NCI-H128 (cell line): ENCODE measurements around the gene SDHB.

ENCODE experiments used
- DNase-seq: peaks from one replicate; lab custom pipeline; 2025; ENCODE audit not compliant: unreplicated experiment; lab: John Stamatoyannopoulos, UW

The SDHB gene

GRCh38 chr1:16989676-16990391 is 64.0 kb downstream of the SDHB start:
- no peak for DNase-seq

DNA sequence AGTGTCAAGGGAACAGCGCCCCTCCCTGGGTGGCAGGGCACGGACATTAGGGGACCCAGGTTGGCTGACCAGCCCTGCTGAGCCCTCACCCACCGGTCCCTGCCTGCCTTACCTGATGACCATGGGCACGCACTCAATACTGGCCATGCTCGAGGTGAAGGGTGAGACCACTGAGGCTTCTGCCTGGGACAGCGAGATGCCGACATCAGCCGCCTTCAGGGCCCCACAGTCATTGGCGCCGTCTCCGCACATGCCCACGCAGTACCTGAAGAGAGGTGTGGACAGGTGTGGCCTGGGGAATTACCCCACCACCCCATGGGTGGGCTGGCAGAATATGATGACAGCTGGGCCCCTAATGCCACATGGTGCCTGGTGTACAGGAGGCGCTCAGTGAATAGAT is 65.6 kb downstream of the SDHB start:
- no peak for DNase-seq

- DNase-seq = no peak
Observed at GRCh38 chr1:16986962-16987361, 66.9 kb downstream of the SDHB start.

DNA sequence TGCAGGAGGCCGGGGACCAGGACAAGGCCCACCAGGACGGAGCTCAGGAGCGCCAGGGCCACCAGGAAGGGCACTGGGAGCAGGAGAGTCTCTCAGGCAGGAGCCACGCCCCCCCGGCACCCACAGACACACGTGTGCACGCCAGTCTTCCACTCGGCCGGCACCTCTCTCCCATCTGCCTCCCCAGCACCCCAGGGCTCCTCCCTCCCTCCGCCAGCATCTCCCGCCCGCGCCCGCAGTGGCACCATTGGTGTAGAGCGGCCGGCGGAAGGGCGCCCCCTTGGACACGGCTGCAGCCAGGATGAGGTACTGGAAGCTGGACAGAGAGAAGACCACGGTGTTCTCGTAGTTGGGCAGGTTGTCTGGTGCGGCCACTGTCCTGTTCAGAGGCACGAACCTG is 67.3 kb downstream of the SDHB start:
- no peak for DNase-seq

- no peak for DNase-seq
Observed at GRCh38 chr1:16986113-16986512, 67.7 kb downstream of the SDHB start.

DNA sequence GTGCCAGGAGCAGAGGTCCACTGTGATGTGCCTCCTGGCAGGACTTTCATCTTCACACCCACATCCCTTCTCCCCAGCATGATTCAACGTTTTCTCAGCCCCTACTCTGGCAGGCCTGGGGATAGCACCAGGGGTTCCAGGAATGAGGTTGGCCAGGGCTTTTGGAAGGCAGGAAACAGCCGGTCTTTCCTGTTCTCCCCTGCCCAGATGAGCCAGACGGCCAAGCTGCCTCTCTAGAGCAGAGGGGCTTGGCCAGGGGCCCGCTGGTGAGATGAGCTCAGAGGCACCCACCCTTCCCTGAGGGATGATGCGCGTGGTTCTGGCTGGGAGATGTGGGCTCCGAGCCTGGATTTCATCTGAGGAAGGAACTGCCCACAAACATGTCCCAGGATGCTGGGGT is 69.1 kb downstream of the SDHB start:
- DNase-seq = no peak

GRCh38 chr1:16983649-16984048 is 70.2 kb downstream of the SDHB start:
- DNase-seq = no peak

GRCh38 chr1:16982902-16983301 is 70.9 kb downstream of the SDHB start:
- DNase-seq = no peak

GRCh38 chr1:16981269-16981849 is 72.5 kb downstream of the SDHB start:
- DNase-seq = no peak

DNA sequence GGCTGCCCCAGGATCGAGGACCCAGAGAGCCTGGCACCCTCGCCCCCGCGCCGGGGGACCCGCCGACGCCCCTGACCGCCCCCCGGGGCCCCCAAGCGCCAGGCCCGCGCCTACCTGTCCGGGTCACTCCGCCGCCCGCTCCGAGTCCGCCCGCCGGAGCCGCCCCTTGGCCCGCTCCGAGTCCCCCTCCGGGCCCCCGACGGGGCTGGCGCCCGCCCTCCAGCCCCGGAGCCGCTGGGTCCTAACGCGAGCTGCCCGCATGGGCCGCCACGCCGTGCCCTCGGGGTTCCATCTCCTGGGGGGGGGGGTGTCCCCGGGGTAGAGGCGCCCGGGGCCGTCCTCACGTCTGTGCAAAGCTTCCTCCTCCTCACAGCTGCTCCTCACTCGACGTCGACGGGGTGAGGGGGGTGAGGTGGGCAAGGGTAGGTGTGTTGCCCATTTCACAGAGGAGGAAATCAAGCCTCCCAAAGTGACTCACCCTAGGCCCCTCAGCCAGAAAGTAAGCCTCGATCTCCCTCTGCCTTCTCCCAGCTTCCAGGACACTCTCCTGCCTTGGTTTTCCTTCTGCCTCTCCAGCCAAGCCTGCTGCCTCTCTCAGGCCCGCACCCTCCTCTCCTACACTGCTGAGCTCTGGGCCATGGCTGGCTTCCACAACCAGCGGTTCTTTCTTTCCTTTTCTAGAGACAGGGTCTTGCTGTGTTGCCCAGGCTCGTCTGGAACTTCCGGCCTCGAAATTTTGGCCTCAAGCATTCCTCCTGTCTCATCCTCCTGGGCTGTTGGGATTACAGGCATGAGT is 73.2 kb downstream of the SDHB start, which contains the start of gene MFAP2:
Gene MFAP2 (minus strand): TSS at position 148 of the 796 bp plus-strand sequence. CDS start 2,347 bp downstream, outside the sequence.
- no peak for DNase-seq

DNA sequence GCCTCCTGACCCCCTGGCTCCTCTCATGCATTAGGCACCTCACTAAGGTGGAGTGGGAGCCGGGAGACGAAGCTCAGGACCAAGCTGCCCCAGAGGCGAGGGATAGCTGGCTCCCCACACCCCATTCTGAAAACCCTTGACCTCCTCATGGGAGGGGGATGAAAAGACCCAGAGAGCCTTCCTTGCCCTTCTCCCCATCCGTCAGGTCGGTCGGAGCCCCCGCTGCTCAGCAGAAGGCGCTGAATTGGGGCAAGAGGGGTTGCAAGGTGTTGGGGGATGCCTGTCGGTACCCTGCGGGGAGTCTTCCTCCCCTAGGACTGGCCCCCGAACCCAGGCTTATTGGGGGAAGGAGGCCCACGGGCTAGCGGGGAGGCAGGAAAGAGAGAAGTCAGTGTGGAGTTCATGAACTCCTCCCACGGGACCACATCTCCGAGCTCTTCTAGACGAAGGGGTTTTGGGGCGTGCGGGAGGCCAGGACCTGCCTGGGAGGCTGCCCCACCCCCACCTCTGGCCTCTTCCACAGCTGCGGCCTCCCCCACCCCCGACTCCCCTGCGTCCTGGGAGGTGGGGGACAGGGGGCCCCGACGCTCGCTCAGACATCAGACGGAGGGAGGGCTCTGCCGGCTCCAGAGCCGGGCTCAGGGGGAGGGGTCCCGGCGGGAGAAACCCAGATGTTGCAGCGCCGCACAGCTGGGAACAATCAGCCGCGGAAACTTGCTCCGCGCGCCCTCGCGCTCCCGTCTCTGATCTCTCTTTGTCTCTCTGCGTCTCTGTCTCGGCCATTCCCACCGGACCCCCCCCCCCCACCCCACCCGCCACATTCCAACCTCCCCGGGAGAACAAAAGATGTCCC is 74.1 kb downstream of the SDHB start:
- no peak for DNase-seq

DNA sequence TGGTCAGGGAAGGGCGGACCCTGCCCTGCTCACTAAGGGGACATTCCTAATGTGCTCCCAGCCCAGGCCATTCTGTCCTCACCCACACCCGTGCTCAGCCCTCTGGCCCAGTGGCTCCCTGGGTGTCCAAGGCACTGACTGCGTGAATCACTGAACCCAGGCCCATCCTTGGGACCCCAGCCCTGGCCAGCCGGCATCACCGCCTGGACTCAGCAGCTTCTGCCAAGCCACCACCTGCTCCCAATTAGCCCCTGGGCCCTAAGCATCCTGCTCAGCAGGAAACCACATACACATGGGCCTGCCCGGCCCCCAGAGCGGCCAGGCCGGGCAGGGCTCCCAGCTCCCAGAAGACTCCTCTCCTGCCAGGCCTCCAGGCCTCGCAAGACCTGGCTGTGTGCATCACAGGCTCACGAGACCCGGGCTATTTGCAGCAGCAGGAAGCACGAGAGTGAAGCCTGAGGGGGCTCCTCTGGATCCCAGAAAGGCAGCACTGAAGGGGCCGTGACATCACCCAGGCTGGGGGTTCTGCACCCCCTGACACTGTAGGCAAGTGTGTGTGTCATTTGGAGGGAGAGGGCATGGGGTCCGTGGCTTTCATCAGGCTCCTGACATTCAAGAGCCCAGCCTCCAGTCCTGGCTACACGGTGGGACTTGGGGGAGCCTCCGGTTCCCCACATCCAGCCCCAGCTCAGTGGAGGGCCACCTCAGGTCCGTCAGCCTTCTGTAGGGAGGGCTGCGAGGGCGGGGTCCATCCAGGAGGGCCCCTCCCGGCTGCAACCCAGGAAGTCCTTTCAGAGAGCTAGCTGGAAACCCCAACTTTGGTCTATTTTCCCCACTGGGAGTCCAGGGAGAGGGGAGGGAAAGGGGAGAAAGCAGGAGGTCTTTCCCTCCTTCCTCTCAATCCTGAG is 75.0 kb downstream of the SDHB start:
- DNase-seq = no peak

GRCh38 chr1:16978139-16978538 is 75.7 kb downstream of the SDHB start:
- DNase-seq = no peak

GRCh38 chr1:16977377-16977776 is 76.5 kb downstream of the SDHB start:
- DNase-seq = no peak

GRCh38 chr1:16976966-16977365 is 76.9 kb downstream of the SDHB start:
- DNase-seq = no peak

DNA sequence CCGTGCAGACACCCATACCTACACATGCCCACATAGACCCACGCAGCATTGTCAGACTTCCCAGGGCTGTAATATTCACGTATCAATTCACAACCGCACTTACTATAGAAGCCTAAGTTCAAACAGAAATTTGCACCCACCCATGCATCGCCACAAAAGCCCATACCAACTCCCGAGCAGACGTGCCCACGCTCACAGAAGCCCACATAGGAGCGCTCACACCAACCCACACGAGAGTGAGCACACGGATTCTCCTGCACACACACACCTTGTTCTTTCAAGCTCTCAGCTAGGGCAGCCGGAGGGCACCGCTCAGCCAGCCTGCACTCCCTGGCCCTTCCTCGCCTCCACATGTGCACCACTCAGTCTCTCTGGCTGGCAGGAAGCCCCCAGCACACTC is 78.0 kb downstream of the SDHB start:
- no peak for DNase-seq

DNA sequence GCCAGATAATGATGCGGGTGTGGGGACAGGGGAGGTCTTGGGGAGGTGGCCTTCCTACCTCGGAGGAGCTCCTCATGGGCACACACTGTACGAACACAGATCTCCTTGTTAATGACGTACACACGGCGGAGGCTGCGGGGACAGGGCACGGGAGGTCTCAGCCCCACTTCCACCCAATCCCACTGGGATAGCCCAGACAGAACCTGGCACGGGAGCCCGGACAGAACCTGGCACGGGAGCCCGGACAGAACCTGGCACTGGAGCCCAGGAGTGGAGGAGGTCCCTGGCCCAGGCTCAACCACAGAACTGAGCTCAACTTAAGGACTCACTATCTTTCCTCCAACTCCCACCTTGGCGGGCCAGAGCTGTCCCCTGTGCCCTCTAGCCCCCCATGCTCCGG is 78.6 kb downstream of the SDHB start:
- no peak for DNase-seq

DNA sequence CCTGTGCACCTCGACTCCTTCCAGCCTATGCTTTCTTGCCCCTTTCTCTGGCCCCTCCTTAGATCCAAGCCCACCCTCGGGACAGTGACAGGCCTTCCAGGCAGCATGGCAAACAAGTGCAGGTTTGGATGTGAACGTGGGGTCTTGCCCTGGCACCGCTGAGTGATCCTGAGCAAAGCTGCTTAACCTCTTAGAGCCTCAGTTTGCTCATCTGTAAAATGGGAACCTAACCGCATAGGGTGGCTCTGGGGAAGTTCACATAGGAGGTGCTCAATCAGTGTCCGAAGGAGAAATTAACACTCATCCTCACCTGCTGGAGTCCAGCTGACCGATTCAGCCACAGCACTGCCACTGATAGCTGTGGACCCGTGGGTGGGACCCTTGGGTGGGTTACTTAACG is 80.6 kb downstream of the SDHB start:
- no peak for DNase-seq

DNA sequence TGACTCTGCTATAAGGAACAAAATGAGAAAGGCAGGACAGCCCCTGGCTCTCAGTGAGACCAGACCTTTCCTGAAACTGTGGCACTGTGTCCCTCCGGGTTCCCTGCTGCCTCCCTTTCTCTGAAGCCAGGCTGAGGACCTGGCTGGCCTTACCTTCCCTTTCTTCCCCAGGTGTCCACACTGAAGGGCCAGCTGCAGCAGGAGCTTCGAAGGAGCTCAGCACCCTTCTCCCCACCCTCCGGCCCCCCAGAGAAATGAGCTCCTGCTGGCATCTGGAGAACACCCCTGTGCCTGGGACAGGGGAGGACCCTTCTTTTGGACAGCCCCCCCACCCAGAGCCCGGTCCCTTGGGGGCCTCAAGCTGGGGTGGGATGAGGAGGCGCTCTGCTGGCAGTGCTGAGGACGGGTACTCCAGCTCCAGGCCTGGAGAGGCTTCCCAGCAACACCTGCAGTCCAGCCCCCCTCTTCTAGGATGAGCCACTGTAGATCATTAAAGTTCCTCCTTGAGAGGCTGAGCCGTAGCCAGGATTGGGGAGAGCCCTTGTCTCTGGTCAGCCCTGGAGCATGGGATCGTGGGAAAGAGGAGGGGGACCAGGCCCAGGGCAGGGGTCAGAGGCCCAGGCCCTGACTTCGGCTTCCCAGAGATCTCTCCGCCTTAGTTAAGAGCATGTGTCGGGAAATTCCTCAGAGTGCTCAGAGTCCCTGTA is 81.5 kb downstream of the SDHB start:
- no peak for DNase-seq
